Measurements from ENCODE around the gene ERICH4. TPM values are rescaled to one million over a fixed set of nuclear protein-coding genes. Genes with fewer than 3 reads are reported as not detected.

Gene ERICH4
- total and polyA plus RNA-seq, 2 of the 13 experiments (the other 11 are each of a cell fraction or from before 2014, with no cell fraction given), result 0.40 to 0.64 TPM

DNA sequence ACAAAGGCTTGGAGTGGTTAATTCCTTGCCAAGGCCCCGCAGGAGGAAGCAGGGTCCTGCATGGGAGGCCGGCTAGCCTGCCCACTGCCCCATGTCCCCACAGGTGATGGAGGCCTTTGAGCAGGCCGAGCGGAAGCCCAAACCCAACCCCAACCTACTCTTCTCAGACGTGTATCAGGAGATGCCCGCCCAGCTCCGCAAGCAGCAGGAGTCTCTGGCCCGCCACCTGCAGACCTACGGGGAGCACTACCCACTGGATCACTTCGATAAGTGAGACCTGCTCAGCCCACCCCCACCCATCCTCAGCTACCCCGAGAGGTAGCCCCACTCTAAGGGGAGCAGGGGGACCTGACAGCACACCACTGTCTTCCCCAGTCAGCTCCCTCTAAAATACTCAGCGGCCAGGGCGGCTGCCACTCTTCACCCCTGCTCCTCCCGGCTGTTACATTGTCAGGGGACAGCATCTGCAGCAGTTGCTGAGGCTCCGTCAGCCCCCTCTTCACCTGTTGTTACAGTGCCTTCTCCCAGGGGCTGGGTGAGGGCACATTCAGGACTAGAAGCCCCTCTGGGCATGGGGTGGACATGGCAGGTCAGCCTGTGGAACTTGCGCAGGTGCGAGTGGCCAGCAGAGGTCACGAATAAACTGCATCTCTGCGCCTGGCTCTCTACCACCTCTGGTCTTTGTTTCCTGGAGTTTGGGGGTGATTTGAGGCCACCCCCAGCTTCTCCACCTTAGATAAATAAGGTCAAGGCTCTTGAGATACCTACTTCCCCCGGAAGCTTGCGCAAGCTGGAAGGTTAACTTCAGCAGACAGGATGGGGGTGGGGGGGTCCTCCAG, 18.4 kb upstream of the ERICH4 start (continued):
- TF ChIP-seq ZNF225 (CRISPR knock-in tag; IDR thresholded peaks at IDR 0.05) (no peak), NRL (CRISPR knock-in tag; IDR thresholded peaks at IDR 0.05; ENCODE audit: borderline replicate concordance) (no peak), MED1 (CRISPR knock-in tag; IDR thresholded peaks at IDR 0.05) (peak; percentile 59), NFE2 (CRISPR knock-in tag; IDR thresholded peaks at IDR 0.05) (no peak), DNMT3B (CRISPR knock-in tag; conservative IDR thresholded peaks at IDR 0.05) (no peak), GABPB1 (CRISPR knock-in tag; IDR thresholded peaks at IDR 0.05) (peak; percentile 57), ZNF282 (IDR thresholded peaks at IDR 0.05; ENCODE audit: partially characterized antibody) (no peak), PRPF4 (IDR thresholded peaks at IDR 0.05; ENCODE audit: low read depth, low read length, poor library complexity, severe bottlenecking) (no peak), FOXA1 (IDR thresholded peaks at IDR 0.05) (no peak), FOXA1 (CRISPR knock-in tag; IDR thresholded peaks at IDR 0.05) (0 out of 2 replicates have a peak, but pooled peaks have one; percentile 12), ZMAT3 (CRISPR knock-in tag; conservative IDR thresholded peaks at IDR 0.05) (no peak), SRSF4 (IDR thresholded peaks at IDR 0.05; ENCODE audit: low read depth, low read length, poor library complexity, severe bottlenecking) (no peak), ZMYM4 (CRISPR knock-in tag; IDR thresholded peaks at IDR 0.05) (no peak)
- TF ChIP-seq, protein P1, sequence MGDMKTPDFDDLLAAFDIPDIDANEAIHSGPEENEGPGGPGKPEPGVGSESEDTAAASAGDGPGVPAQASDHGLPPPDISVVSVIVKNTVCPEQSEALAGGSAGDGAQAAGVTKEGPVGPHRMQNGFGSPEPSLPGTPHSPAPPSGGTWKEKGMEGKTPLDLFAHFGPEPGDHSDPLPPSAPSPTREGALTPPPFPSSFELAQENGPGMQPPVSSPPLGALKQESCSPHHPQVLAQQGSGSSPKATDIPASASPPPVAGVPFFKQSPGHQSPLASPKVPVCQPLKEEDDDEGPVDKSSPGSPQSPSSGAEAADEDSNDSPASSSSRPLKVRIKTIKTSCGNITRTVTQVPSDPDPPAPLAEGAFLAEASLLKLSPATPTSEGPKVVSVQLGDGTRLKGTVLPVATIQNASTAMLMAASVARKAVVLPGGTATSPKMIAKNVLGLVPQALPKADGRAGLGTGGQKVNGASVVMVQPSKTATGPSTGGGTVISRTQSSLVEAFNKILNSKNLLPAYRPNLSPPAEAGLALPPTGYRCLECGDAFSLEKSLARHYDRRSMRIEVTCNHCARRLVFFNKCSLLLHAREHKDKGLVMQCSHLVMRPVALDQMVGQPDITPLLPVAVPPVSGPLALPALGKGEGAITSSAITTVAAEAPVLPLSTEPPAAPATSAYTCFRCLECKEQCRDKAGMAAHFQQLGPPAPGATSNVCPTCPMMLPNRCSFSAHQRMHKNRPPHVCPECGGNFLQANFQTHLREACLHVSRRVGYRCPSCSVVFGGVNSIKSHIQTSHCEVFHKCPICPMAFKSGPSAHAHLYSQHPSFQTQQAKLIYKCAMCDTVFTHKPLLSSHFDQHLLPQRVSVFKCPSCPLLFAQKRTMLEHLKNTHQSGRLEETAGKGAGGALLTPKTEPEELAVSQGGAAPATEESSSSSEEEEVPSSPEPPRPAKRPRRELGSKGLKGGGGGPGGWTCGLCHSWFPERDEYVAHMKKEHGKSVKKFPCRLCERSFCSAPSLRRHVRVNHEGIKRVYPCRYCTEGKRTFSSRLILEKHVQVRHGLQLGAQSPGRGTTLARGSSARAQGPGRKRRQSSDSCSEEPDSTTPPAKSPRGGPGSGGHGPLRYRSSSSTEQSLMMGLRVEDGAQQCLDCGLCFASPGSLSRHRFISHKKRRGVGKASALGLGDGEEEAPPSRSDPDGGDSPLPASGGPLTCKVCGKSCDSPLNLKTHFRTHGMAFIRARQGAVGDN (CRISPR knock-in tag; IDR thresholded peaks at IDR 0.05), result peak; percentile 49
- TF ChIP-seq, protein P2, sequence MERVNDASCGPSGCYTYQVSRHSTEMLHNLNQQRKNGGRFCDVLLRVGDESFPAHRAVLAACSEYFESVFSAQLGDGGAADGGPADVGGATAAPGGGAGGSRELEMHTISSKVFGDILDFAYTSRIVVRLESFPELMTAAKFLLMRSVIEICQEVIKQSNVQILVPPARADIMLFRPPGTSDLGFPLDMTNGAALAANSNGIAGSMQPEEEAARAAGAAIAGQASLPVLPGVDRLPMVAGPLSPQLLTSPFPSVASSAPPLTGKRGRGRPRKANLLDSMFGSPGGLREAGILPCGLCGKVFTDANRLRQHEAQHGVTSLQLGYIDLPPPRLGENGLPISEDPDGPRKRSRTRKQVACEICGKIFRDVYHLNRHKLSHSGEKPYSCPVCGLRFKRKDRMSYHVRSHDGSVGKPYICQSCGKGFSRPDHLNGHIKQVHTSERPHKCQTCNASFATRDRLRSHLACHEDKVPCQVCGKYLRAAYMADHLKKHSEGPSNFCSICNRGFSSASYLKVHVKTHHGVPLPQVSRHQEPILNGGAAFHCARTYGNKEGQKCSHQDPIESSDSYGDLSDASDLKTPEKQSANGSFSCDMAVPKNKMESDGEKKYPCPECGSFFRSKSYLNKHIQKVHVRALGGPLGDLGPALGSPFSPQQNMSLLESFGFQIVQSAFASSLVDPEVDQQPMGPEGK (CRISPR knock-in tag; IDR thresholded peaks at IDR 0.05), result peak; percentile 86
- TF ChIP-seq, protein P3, sequence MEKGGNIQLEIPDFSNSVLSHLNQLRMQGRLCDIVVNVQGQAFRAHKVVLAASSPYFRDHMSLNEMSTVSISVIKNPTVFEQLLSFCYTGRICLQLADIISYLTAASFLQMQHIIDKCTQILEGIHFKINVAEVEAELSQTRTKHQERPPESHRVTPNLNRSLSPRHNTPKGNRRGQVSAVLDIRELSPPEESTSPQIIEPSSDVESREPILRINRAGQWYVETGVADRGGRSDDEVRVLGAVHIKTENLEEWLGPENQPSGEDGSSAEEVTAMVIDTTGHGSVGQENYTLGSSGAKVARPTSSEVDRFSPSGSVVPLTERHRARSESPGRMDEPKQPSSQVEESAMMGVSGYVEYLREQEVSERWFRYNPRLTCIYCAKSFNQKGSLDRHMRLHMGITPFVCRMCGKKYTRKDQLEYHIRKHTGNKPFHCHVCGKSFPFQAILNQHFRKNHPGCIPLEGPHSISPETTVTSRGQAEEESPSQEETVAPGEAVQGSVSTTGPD (CRISPR knock-in tag; IDR thresholded peaks at IDR 0.05), result no peak
- TF ChIP-seq, protein P4, sequence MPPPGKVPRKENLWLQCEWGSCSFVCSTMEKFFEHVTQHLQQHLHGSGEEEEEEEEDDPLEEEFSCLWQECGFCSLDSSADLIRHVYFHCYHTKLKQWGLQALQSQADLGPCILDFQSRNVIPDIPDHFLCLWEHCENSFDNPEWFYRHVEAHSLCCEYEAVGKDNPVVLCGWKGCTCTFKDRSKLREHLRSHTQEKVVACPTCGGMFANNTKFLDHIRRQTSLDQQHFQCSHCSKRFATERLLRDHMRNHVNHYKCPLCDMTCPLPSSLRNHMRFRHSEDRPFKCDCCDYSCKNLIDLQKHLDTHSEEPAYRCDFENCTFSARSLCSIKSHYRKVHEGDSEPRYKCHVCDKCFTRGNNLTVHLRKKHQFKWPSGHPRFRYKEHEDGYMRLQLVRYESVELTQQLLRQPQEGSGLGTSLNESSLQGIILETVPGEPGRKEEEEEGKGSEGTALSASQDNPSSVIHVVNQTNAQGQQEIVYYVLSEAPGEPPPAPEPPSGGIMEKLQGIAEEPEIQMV (CRISPR knock-in tag; IDR thresholded peaks at IDR 0.05; ENCODE audit: low read depth), result no peak

All from HepG2 (cell line).